ENCODE data around the gene NBL1. TPM values are rescaled to one million over a fixed set of nuclear protein-coding genes. Genes with fewer than 3 reads are reported as not detected.
"Not testable (repeated sequence)": the region's sequence is repeated elsewhere in the genome, so short reads cannot be mapped to it uniquely, and the experiment has no call there.

The NBL1 gene
- polyA plus RNA-seq, 1 experiment = 171 TPM

DNA sequence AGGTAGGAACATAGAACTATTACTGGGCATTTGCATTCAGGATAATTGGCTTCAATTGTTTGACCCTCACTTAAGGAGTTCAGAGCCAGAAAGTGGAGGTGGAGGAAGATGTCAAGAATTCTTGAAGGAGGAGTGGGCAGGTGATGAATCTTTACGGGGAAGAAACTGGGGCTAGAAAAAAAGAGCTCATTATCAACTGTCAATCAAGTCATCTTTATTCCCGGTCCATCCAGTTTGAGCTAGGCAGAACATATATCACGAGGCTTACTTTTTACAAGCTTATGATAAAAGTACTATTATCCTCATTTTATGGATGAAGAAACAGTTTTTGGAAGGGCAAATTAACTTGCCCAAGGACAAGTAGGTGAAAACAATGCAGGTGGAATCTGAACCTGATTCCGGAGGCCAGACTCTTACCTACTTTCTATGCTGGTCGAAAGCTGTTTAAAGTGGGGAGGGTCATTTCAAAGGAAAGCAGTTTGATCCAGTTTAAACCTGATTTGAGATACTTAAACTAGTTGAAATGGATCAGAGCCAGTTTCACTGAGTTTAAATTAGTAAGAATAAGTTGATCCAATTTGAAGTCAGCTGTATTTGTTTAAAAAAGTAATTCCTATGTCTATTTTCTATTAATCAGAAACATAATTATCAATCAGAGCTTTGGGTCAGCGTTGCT lies 13.3 kb upstream of the NBL1 start:
- ChIA-PET CTCF (interaction anchor here (0.9 to 1.4 kb wide), 2 partner anchors 9 to 233 kb away, joined by 4 read pairs; no protein-coding TSS in a partner anchor), POLR2A (no interaction called here)
- no peaks in the 10 kb centered on the region for H3K27me3 ChIP-seq (ENCODE audit: control insufficient read depth, insufficient read depth, low read length)
- DNase-seq (ENCODE audit: low read depth) = no peak
- H3K4me3 ChIP-seq (ENCODE audit: low read depth, low read length) = no peak overlapping the region
- TF ChIP-seq, protein P1, sequence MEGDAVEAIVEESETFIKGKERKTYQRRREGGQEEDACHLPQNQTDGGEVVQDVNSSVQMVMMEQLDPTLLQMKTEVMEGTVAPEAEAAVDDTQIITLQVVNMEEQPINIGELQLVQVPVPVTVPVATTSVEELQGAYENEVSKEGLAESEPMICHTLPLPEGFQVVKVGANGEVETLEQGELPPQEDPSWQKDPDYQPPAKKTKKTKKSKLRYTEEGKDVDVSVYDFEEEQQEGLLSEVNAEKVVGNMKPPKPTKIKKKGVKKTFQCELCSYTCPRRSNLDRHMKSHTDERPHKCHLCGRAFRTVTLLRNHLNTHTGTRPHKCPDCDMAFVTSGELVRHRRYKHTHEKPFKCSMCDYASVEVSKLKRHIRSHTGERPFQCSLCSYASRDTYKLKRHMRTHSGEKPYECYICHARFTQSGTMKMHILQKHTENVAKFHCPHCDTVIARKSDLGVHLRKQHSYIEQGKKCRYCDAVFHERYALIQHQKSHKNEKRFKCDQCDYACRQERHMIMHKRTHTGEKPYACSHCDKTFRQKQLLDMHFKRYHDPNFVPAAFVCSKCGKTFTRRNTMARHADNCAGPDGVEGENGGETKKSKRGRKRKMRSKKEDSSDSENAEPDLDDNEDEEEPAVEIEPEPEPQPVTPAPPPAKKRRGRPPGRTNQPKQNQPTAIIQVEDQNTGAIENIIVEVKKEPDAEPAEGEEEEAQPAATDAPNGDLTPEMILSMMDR (IDR thresholded peaks at IDR 0.05; ENCODE audit: insufficient read depth, low read depth, low read length) = no peak
- peaks cover 7% of the 10 kb centered on the region for H3K36me3 ChIP-seq (ENCODE audit: control insufficient read depth, insufficient read depth, low read length)

GRCh38 chr1:19632211-19632610 lies 11.9 kb upstream of the NBL1 start:
- POLR2A ChIA-PET = no interaction called here
- DNase-seq (ENCODE audit: low read depth) = no peak
- no peak overlapping the region for H3K4me3 ChIP-seq (ENCODE audit: low read depth, low read length)
- H3K36me3 ChIP-seq (ENCODE audit: control insufficient read depth, insufficient read depth, low read length) = peaks cover 6% of the 10 kb centered on the region
- TF ChIP-seq, protein P1 (IDR thresholded peaks at IDR 0.05; ENCODE audit: insufficient read depth, low read depth, low read length) = no peak
- no peaks in the 10 kb centered on the region for H3K27me3 ChIP-seq (ENCODE audit: control insufficient read depth, insufficient read depth, low read length)
- CTCF ChIA-PET = interaction anchor here (0.6 to 1.4 kb wide), 2 partner anchors 7 to 17 kb away, joined by 3 to 4 read pairs; no protein-coding TSS in a partner anchor

GRCh38 chr1:19633106-19633505 lies 11.0 kb upstream of the NBL1 start:
- TF ChIP-seq, protein P1 (IDR thresholded peaks at IDR 0.05; ENCODE audit: insufficient read depth, low read depth, low read length) = no peak
- H3K27me3 ChIP-seq (ENCODE audit: control insufficient read depth, insufficient read depth, low read length) = no peaks in the 10 kb centered on the region
- H3K36me3 ChIP-seq (ENCODE audit: control insufficient read depth, insufficient read depth, low read length) = no peaks in the 10 kb centered on the region; the same call in none of the 2 replicates
- H3K4me3 ChIP-seq (ENCODE audit: low read depth, low read length) = no peak overlapping the region
- no peak for DNase-seq (ENCODE audit: low read depth)
- ChIA-PET POLR2A (no interaction called here), CTCF (no interaction called here)

DNA sequence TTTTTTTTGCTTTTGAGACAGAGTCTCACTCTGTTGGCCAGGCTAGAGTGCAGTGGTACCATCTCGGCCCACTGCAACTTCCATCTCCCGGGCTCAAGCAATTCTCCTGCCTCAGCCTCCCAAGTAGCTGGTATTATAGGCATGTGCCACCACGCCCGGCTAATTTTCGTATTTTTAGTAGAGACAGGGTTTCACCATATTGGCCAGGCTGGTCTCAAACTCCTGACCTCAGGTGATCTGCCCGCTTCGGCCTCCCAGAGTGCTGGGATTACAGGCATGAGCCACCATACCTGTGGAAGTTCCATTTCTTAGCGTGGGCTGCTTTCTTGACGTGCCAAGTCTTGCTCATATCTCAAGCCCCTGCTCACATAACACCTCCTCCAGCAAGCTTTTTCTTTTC lies 9.0 kb upstream of the NBL1 start:
- H3K36me3 ChIP-seq (ENCODE audit: control insufficient read depth, insufficient read depth, low read length); DNase-seq (ENCODE audit: low read depth); POLR2A ChIA-PET; H3K27me3 ChIP-seq (ENCODE audit: control insufficient read depth, insufficient read depth, low read length); H3K4me3 ChIP-seq (ENCODE audit: low read depth, low read length): not testable (repeated sequence)
- CTCF ChIA-PET = interaction anchor here (0.9 kb wide), 1 partner anchor 8 kb away, joined by 3 read pairs; no protein-coding TSS in a partner anchor

- Histone ChIP-seq H3K27me3 (ENCODE audit: control insufficient read depth, insufficient read depth, low read length) (no peaks in the 10 kb centered on the region), H3K36me3 (ENCODE audit: control insufficient read depth, insufficient read depth, low read length) (no peaks in the 10 kb centered on the region), H3K4me3 (ENCODE audit: low read depth, low read length) (no peak overlapping the region)
- DNase-seq (ENCODE audit: low read depth) = no peak
- POLR2A ChIA-PET = no interaction called here
- CTCF ChIA-PET = interaction anchor here (0.9 kb wide), 1 partner anchor 8 kb away, joined by 3 read pairs; no protein-coding TSS in a partner anchor
- TF ChIP-seq, protein P1 (IDR thresholded peaks at IDR 0.05; ENCODE audit: insufficient read depth, low read depth, low read length) = no peak
Measured at GRCh38 chr1:19635646-19636045, 8.5 kb upstream of the NBL1 start.

DNA sequence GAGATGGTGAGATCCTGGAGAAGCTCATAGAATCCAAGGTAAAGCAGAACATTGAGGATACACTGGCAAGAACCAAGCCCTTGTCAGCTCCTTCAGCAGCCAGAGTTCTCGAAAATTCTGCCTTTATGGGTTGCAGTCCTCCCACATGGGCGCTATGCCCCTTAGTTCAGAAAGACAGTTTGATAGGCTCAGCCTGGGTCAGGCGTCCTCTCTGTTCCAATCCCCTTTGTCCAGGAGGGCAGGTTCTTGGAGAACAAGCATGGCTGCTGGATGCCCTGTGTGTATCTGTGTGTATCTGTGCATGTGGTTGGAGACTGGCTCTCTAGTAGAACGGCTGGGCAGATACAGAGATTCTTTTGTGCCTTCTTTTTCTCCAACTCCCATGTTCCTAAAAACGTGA lies 8.0 kb upstream of the NBL1 start:
- H3K36me3 ChIP-seq (ENCODE audit: control insufficient read depth, insufficient read depth, low read length) = no peaks in the 10 kb centered on the region
- CTCF ChIA-PET = no interaction called here
- TF ChIP-seq, protein P1 (IDR thresholded peaks at IDR 0.05; ENCODE audit: insufficient read depth, low read depth, low read length) = no peak

GRCh38 chr1:19636749-19637148 lies 7.4 kb upstream of the NBL1 start:
- H3K27me3 ChIP-seq (ENCODE audit: control insufficient read depth, insufficient read depth, low read length); H3K36me3 ChIP-seq (ENCODE audit: control insufficient read depth, insufficient read depth, low read length); DNase-seq (ENCODE audit: low read depth); POLR2A ChIA-PET; H3K4me3 ChIP-seq (ENCODE audit: low read depth, low read length): not testable (repeated sequence)
- CTCF ChIA-PET = interaction anchor here (0.6 kb wide), 1 partner anchor 18 kb away, joined by 3 read pairs; no protein-coding TSS in a partner anchor

More for the DNA sequence above, 8.0 kb upstream of the NBL1 start:
- POLR2A ChIA-PET = no interaction called here
- Histone ChIP-seq H3K4me3 (ENCODE audit: low read depth, low read length) (no peak overlapping the region), H3K27me3 (ENCODE audit: control insufficient read depth, insufficient read depth, low read length) (no peaks in the 10 kb centered on the region)
- DNase-seq (ENCODE audit: low read depth) = no peak
